ENCODE data around the gene TTC7B.

The TTC7B gene

GRCh38 chr14:90569606-90570387 is 246.4 kb downstream of the TTC7B start:
- DNase-seq = no peak

GRCh38 chr14:90569201-90569600 is 247.0 kb downstream of the TTC7B start:
- no peak for DNase-seq

GRCh38 chr14:90568405-90568804 is 247.8 kb downstream of the TTC7B start:
- no peak for DNase-seq

GRCh38 chr14:90567991-90568390 is 248.2 kb downstream of the TTC7B start:
- DNase-seq = no peak

GRCh38 chr14:90567191-90567590 is 249.0 kb downstream of the TTC7B start:
- DNase-seq = no peak

GRCh38 chr14:90566481-90566880 is 249.7 kb downstream of the TTC7B start:
- DNase-seq = no peak

- no peak for DNase-seq
Measured at GRCh38 chr14:90564496-90564895, 251.7 kb downstream of the TTC7B start.

GRCh38 chr14:90562652-90563051 is 253.6 kb downstream of the TTC7B start:
- no peak for DNase-seq

GRCh38 chr14:90561920-90562319 is 254.3 kb downstream of the TTC7B start:
- DNase-seq = no peak

- peak; percentile 47 for DNase-seq
Measured at GRCh38 chr14:90560991-90561390, 255.2 kb downstream of the TTC7B start.

GRCh38 chr14:90560558-90560957 is 255.7 kb downstream of the TTC7B start:
- no peak for DNase-seq

- DNase-seq = no peak
Measured at GRCh38 chr14:90559811-90560492, 256.3 kb downstream of the TTC7B start.

- DNase-seq = no peak
Measured at GRCh38 chr14:90558983-90559590, 257.1 kb downstream of the TTC7B start.

GRCh38 chr14:90558041-90558982 is 257.9 kb downstream of the TTC7B start:
- no peak for DNase-seq

GRCh38 chr14:90557516-90557915 is 258.7 kb downstream of the TTC7B start:
- DNase-seq = no peak

GRCh38 chr14:90556666-90557450 is 259.4 kb downstream of the TTC7B start:
- peak; percentile 39 for DNase-seq

GRCh38 chr14:90556012-90556477 is 260.2 kb downstream of the TTC7B start:
- DNase-seq = peak; percentile 93

GRCh38 chr14:90555126-90556011 is 260.9 kb downstream of the TTC7B start:
- DNase-seq = no peak

GRCh38 chr14:90554341-90554740 is 261.9 kb downstream of the TTC7B start:
- no peak for DNase-seq

GRCh38 chr14:90553921-90554336 is 262.3 kb downstream of the TTC7B start:
- DNase-seq = no peak
